Stimulated activated CD8-positive, alpha-beta memory T cell treated with anti-CD3 and anti-CD28 coated beads, Interleukin-15, amount 100 ng/mL, for 4 hours (primary cell): ENCODE data around the gene SH3BP1.
A peak's percentile ranks its signal among the peaks of the same experiment; 100 is the strongest.

Experiments
- DNase-seq, 2 donors: peaks; one replicate each; pipeline ENCODE4 v3.0.0-alpha.2; 2020; ENCODE audit warnings: low read depth in 2 of 2

Gene SH3BP1

DNA sequence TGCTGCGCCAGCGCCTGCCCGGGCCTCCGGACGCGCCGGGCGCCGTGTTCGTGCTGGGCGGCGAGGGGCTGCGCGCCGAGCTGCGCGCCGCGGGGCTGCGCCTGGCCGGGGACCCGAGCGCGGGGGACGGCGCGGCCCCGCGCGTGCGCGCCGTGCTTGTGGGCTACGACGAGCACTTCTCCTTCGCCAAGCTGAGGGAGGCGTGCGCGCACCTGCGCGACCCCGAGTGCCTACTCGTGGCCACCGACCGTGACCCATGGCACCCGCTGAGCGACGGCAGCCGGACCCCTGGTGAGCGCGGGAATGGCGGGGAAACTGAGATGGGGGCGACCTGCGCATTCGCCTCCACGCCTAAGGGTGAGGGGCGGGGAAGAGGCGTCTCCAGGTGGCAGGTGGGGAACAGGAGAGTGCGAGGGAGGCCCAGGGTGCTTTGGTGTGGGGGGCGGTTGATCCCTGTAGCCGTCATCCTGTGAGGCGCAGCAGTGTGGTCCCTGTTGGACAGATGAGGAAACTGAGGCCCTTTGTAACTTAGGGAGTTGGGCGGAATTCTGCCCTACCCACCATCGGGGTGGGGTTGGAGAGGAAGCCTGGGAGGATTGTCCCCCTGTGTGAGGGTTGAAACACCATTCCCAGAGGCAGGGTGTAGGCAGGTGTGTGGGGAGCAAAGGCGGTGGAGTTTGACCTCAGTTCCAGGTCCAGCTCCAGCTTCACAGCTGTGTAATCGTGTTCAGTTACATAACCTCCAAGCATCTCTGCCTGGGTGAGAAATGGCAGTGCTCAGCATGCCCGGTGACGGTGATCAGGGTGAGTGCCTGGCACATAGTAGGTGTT is 19.8 kb downstream of the SH3BP1 start:
- DNase-seq: no peak

DNA sequence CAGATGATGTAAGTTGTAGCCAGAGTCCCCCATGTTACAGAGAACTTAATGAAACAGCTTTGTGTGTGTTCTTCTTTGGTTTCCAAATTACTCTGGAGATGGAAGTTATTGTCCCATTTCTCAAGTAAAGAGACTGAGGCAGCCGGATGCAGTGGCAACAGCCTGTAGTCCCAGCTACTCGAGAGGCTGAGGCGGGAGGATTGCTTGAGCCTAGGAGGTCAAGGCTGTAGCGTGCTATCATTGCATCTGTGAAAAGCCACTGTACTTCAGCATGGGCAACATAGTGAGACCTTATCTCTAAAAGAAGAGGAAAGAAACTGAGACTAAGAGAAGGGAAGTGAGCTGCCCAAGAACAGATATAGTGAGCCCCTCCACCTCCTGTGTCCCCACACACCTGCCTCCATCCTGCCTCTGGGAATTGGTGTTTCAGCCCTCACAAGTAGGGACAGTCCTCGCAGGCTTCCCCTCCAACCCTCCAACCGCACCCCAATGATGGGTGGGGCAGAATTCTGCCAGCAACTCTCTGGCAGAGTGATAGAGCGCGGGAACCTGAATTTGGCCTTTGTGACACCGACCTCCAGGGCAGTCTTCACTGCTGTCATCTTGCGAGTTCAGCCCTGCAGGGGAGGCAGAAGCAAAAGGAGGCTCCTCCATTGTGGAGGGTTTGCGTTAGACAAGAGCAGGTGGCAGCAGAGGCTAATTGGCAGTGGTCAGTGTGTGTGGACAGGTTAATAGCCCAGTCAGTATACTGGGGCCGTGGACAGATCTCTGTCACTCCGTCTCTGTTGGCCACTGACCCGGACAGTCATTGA is 20.6 kb downstream of the SH3BP1 start:
- DNase-seq: no peak

DNA sequence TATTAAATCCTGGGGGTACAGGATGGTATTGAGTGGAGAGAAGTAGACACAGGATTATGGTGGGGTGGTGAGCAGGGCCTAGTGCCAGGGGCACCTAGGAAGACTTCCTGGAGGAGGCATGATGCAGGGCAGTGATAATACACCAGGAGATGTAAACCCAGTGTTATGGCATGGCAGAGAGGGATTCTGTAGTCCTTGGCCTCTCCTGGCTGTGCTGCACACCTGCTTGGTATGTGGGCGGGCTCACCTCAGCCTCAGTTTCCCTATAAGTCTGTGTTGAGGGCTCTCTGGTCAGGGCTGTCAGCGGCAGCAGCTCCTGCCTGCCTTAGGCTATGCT is 21.2 kb downstream of the SH3BP1 start:
- DNase-seq: no peak

DNA sequence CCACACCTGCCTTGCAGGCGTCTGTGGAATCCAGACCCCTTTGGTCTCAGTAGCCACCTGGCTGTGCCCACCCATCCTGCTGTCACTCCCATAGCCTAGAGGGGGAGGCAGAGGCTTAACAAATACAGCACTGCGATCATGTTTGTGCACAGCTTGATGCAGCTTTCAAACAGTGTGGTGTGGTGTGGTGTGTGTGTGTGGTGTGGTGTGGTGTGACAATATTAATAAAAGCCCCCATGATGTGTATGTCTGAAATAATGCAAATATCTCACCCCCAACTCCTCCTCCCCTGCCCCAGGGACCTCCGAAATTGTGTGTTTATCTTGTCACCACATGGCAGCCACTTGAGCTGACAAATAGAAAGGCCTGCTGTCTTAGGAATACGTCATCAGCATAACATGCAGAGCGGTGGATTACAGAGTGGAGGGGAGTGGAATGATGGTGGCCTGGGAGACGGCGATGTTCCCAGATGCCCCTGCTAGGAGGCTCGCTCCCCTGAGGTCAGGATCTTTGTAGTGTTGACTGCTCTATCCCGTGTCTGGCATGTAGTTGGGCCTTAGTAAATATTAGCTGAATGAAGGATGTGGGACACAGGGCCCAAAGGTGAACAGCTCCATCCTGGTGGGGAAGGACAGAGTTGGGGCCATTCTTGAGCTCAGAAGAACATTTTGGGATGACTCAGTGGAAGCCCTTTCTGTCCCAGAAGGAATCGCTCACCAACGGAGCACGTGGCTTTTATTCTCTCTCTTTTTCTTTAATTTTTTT is 21.9 kb downstream of the SH3BP1 start:
- no peak for DNase-seq

DNA sequence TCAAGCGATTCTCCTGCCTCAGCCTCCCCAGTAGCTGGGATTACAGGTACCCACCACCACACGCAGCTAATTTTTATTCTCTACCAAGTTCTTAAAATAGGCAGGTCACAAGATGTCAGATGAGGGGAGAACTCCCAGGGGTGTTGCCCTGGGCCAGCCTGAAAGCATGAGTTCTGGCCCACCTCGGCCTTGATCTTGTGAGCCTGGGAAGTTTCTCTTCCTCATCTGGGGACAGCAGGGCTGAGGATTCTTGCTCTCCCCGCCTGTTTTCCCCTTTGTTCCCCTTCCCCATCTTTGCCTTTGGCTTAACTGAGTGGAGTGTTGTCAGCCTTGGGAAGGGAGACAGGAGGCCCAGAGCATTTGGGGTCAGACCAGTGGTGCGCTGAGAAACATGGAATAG is 22.6 kb downstream of the SH3BP1 start:
- DNase-seq: no peak

DNA sequence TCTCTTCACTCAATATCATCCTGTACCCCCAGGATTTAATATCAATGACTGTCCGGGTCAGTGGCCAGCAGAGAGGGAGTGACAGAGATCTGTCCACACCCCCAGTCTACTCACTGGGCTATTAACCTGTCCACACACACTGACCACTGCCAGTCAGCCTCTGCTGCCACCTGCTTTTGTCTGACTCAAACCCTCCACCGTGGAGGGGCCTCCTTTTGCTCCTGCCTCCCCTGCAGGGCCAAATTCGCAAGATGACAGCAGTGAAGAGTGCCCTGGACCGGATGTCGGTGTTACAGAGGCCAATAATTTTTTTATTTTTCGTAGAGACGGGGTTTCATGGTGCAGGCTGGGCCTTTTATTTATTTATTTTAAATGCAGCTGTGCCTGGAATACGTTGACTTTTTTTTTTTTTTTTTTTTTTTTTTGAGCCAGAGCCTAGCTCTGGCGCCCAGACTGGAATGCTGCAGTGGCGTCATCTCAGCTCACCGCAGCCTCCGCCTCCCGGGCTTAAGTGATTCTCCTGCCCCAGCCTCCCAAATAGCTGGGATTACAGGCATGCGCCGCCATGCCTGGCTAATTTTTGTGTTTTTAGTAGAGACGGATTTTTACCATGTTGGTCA is 24.2 kb downstream of the SH3BP1 start:
- DNase-seq: no peak

DNA sequence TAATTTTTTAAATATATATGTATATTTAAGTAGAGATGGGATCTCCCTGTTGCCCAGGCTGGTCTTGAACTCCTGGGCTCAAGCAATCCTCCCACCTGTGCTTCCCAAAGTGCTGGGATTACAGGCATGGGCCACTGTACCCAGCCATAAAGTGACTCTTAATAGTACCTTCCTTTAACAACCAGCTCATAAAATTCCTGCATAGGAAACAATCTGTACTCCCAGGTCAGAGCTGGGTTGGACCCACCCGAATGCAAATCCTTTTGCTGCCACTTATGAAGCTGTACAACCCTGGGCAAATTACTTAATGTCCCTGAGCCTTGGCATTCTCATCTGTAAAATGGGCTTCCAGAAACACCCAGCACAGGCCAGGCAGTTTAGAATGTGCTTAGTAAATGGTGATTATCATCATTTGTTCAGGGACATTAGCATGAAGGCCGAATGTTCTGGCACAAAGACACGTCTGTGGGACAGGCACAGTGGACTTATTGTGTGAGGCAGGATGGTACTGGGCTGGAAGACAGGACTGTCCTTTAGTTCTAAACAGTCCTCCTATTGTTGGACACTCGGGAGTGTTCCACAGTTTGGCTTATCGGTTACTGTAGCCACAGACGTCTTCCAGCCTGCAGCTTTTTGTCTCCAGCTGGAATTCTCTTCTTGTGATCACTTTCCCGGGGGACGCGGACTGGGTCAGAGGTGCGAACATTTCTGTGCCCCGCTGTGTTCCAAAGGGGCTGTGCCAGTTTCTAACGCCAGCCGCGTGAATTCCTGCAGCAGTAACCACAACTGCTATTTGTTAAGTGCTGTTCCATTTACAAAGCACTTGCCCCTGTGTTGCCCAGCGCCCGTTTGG is 25.0 kb downstream of the SH3BP1 start:
- no peak for DNase-seq

DNA sequence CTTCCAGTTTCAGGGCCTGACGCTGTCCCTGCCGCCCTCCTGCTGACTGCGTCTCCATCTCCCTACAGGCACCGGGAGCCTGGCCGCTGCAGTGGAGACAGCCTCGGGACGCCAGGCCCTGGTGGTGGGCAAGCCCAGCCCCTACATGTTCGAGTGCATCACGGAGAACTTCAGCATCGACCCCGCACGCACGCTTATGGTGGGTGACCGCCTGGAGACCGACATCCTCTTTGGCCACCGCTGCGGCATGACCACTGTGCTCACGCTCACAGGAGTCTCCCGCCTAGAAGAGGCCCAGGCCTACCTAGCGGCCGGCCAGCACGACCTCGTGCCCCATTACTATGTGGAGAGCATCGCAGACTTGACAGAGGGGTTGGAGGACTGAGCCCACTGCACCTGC is 26.0 kb downstream of the SH3BP1 start:
- DNase-seq: no peak

DNA sequence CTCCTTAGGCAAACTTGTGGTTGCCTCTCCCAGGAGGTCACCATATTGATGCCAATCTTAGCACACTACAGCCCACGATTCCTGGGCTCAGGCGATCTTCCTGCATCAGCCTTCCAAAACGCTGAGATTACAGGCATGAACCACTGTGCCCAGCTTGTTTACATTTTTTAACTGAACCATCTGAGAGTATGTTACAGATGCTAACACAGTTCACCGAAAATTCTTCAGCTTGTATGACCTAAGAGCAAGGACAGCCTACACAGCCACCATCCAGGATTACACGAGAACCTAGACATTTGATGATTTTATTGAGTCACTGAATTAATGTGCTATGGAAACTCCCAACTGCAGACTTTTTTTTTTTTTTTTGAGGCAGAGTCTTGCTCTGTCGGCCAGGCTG is 30.1 kb downstream of the SH3BP1 start:
- DNase-seq: no peak

DNA sequence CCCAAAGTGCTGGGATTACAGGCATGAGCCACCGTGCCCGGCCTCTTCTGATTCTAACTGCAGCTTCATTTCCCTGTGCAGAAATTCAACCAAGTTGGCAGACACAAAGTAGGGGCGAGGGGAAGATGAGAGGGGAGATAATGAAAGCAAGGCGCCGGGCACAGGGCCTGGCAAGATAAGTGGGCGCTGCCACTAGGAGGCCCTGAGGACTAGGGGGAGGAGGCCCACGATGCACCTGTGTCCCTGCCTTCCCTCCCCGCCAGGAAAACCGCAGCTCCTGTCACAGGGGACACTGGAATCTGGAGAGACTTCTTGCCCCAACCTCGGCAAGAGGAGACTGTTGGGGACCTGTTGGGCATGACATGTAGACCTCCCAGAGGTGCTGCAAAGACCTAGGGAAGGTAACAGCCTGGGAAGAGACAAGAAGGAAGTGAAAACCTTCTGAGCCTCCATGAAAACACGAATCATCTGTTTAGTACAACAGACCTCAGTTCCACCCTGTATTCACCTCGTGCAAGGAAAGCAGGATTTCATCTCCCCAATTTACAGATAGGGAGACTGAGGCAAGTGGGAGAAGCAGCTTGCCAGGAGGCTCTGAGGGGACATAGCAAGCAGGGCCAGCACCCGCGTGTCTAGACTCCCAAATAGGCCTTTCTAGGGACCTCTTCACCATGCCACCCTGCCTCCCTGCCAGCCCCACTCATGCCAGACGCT is 32.9 kb downstream of the SH3BP1 start:
- no peak for DNase-seq

DNA sequence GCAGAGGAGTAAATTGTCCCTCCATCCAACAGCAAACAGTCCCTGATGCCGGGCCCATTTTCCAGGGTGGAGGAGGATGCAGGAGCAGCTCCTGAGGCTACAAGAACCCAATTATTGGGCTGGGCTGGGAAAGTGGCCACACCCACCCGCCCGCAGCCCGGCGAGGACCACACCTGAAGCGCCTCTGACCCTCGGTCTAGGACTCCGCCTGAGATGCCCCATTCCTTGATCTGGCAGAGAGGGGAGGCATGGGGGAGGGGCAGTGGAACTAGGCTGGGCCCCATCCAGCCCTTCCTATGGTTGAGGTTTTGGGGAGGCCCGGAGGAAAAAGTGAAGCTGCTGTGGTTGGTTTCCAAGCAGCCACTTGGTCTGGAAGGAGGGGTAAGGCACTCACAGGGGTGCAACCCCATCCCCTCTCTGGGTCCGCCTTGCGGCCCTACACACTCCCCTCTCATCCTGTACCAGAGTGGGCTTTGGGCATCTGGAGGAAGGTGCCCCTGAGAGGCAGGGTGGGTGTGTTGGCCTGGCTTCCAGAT is 33.5 kb downstream of the SH3BP1 start:
- DNase-seq: no peak

DNA sequence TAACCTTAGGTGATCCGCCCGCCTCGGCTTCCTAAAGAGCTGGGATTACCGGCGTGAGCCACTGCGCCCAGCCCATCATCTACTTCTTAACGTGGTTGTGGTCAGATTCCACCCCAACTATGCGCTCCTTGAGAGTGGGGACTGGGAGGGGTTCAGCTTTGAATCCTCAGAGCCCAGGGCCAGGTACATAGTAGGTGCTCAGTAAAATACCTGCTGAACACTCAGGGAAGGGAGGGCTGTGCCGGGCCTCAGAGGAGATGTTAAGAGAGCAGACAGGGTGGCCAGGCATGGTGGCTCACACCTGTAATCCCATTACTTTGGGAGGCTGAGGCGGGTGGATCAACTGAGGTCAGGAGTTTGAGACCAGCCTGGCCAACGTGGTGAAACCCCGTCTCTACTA is 34.8 kb downstream of the SH3BP1 start:
- DNase-seq: no peak

DNA sequence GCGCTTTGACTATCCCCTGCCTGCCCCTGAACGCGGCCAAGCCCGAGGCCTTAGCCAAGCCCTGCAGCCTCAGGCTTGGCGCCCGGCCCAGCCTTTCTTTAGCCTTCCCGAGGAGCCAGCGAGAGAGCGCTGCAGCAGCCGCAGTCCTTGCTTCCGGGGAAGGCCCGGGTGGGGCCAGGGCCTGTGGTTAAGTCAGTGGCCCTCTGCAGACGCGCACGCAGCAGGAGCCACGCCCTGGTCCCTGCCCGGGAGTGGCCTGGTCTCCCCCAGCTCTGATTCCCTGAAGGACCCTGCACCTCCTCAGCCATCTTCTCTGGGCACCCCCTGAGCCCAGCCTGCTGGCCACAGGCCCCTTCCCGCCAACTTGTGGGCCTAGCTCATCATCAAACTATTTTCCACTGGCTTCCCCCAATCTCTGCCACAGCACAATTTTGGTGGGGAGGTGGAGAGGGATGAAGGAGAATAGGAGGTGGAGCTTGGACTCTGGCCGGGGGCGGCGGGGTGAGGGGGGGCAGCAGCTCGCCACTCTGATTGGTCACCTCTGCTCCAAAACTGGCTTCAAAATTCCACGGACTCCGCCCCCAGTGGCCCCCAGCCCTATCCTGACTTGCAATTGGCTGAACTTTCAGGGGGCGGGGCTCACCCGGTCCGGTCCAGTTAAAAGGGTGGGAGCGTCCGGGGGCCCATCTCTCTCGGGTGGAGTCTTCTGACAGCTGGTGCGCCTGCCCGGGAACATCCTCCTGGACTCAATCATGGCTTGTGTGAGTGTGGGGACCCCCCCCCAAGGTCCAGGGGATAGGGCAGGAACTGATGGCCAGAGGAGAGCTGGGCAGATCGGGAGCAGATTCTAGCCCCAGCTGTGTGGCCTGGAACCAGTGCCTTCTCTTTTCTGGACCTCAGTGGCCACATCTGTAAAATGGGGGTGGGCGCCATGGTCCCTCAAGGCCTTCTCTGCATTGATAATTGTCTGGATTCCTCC is 35.8 kb downstream of the SH3BP1 start, which contains the start of gene LGALS1:
TSS of gene LGALS1 (plus strand) at position 686 of the 979 bp plus-strand sequence. CDS start at position 753, 67 bp downstream.
- DNase-seq: no peak

DNA sequence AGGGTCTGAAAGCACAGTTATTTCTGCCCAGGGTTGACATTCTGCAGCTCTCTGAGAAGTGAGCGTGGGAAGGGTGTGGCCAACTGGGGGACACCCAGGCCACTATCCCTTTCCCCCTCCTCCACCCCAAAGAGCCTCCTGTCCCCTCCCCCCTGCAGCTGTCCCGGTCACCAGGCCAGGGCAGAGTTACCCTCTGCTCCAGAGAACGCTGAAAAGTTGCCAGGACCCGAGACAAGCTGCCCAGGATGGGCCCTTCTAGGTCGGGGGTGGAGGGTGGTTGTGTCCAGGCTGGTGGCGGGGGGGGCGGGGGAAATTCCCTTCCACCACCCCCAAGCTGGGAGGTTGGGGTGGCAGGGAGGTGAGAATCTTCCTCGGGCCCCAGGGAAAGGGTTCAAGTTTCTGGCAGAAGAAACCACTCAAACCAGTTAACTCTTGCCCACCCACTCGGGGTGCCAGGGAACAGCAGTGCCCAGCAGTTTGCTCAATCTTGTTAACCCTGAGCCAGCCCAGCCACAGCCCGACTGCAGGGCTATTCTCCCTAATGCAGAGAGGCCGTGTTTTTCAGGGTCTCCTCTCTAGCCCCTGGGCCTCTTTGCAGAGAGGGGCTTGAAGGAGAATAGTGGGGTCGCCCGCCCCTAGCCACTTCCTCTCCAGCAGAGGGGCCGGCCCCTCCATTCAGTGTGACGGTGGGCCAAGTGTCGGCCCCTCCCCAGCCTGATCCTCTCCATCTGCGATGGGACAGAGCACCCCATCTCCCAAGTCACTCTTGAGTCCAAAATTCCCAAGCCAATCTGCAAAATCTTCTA is 36.7 kb downstream of the SH3BP1 start:
- no peak for DNase-seq

DNA sequence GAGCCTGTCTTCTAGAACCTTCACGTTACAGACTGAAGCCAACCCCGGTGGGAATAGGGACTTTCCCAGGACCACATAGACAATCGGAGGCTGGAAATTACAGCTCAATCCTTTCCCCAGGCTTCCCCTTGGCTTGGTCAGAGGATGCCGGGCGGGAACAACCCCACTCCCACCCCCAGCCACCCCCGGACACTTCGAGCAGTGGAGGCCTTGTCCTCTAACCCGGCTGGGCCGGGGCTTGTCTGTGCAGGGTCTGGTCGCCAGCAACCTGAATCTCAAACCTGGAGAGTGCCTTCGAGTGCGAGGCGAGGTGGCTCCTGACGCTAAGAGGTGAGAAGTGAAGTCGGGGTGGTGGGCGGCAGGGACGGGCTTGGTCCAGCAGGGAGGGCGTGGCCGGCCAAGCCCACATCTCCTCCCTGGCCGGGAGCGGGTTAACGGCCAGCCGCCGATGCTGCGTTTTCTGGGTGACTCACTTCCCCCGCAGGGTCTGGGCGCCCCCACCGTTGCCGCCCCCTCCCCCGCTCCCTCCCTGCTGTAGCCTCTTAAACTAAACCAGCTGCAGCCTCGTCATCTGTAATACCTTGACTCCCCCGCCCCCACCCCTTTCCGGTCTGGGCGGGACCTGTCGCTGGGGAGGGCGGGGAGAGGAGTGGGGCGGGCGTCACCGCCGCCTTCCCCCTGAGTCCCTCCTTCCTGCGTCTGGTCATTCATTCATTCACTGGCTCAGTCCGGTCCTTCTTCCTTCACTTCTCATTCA is 37.4 kb downstream of the SH3BP1 start:
- DNase-seq: peak; percentile 90 to 92

DNA sequence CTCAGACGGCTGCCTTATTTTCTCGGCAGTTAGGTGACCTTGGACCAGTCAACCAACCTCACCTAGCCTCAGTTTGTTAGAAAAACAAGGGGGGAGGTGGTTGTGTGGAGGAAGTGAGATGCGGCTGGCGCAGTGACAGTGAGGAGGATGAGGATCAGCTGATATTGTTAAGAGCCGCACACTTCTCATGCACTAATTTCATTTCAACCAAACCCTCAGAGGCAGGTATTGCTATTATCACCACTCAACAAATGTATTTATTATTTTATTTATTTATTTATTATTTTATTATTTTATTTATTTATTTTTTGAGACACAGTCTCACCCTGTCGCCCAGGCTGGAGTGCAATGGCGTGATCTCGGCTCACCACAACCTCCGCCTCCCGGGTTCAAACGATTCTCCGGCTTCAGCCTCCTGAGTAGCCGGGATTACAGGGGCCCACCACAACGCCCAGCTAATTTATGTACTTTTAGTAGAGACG is 38.1 kb downstream of the SH3BP1 start:
- DNase-seq: no peak

DNA sequence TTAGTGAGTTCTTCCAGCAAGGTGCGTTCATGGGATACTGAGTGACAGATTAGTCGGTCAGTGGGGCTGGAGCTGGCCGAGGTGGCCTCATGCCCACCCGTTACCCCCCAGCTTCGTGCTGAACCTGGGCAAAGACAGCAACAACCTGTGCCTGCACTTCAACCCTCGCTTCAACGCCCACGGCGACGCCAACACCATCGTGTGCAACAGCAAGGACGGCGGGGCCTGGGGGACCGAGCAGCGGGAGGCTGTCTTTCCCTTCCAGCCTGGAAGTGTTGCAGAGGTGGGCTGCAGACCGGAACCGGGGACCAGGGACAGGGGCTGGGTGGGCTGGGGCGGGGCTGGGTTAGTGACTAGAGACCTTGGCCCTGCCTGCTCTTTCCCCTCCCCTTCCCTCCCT is 38.9 kb downstream of the SH3BP1 start:
- DNase-seq: no peak
